ENCODE results near the gene SUSD3. TPM values are rescaled to one million over a fixed set of nuclear protein-coding genes. Genes with fewer than 3 reads are reported as not detected.
"Not testable (repeated sequence)": the region's sequence is repeated elsewhere in the genome, so short reads cannot be mapped to it uniquely, and the experiment has no call there.

Gene SUSD3
- polyA plus RNA-seq, 4 donors = 3.7 to 10.1 (median 3.8) TPM; not detected in 1

DNA sequence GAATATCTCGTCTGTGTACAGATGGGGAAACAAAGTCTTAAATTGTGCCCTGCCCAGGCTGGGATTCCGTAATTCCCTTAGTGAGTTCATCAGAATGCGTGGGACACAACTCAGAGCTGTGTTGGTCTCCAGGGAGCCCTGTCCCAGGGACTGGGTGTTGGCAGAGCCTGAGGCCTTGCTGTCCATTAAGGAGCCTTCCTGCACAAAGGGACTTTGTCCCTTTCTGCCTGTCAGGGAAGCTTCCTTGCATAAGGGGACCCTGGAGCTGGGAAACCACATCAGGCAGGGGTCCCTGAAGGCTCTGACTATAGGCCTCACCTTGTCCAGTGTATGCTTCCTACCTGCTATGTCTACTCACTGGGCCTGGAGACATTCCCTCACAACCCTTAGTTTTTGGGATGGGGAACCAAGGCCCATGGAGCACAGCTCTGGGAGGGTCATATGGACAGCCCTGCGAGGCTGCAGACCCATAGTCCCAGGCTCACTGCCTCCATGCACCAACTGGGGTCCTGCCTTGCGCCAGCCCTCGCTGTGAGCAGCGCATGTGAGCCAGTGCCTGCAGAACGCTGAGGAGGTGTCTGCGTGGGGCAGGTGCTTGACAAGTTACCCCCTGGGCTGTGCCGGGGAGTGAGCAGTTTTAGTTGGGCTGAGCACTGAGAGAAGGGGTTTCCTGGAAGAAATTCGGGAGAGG is 39.2 kb downstream of the SUSD3 start:
- peak overlapping the region in 2 of 3 donors; percentile 74 to 93 for H3K4me3 ChIP-seq (ENCODE audit: low read depth in 1 of 3, low read length in 3 of 3)
- peaks cover 10 to 45% (median 16%) of the 10 kb centered on the region in 3 donors for H3K4me1 ChIP-seq (ENCODE audit: control insufficient read depth in 3 of 3, insufficient read depth in 2 of 3, low read depth in 1 of 3, low read length in 2 of 3)
- DNase-seq (peak; percentile 69 to 74), FAIRE-seq (no peak)
- H3K9me3 ChIP-seq (ENCODE audit: control insufficient read depth in 2 of 2, insufficient read depth in 1 of 2, low read depth in 1 of 2, low read length in 1 of 2) = no peaks in the 10 kb centered on the region
- H3K36me3 ChIP-seq (ENCODE audit: control insufficient read depth in 3 of 3, insufficient read depth in 2 of 3, low read depth in 1 of 3, low read length in 3 of 3) = peaks cover 0 to 16% (median 0%) of the 10 kb centered on the region in 3 donors
- no peaks in the 10 kb centered on the region for H3K27me3 ChIP-seq (ENCODE audit: control insufficient read depth in 3 of 3, insufficient read depth in 3 of 3, low read length in 3 of 3)
- H3K27ac ChIP-seq (ENCODE audit: low read depth in 1 of 3, low read length in 2 of 3) = peak overlapping the region; percentile 60 to 85 (median 84)
- 62 to 76% (median 63%) methylated on average over 11 of the region's 11 CpGs for WGBS, 3 donors

DNA sequence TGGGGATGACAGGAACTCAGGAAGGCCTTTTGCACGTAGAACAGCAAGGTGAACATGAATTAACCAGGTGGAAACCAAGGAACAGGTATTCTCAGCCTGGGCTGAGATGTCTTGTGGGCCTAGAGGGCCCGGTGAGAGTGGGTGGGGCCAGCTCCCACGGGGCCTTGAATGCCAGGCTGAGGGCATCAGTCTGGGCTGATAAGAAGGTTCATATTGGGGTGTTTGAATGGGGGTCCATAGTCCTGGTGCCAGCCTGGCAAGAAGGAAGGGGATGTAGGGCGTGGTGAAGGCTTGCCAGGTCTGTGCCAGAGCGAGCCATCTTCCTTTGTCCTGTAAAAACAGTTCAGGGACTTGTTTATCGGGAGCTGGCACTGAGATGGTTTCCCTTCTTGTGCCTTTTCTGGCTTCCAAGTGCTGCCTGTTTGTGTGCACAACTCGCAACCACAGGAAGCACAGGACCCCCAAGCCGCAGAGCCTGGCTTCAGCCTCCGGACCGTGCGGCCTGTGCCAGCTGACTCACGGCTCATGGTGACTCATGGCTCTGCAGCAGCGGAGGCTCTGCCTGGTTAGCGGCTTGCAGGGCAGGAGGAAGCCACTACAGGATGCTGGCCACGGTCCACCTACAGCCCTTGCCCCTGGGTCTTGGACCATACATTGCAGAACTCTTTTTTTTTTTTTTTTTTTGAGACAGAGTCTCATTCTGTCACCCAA is 39.9 kb downstream of the SUSD3 start:
- peak; percentile 28 to 85 for DNase-seq
- H3K27me3 ChIP-seq (ENCODE audit: control insufficient read depth in 3 of 3, insufficient read depth in 3 of 3, low read length in 3 of 3) = no peaks in the 10 kb centered on the region
- 13 to 24% (median 22%) methylated on average over 15 of the region's 15 CpGs for WGBS, 3 donors
- peaks cover 0 to 16% (median 0%) of the 10 kb centered on the region in 3 donors for H3K36me3 ChIP-seq (ENCODE audit: control insufficient read depth in 3 of 3, insufficient read depth in 2 of 3, low read depth in 1 of 3, low read length in 3 of 3)
- no peaks in the 10 kb centered on the region for H3K9me3 ChIP-seq (ENCODE audit: control insufficient read depth in 2 of 2, insufficient read depth in 1 of 2, low read depth in 1 of 2, low read length in 1 of 2)
- H3K4me1 ChIP-seq (ENCODE audit: control insufficient read depth in 3 of 3, insufficient read depth in 2 of 3, low read depth in 1 of 3, low read length in 2 of 3) = peaks cover 10 to 37% (median 16%) of the 10 kb centered on the region in 3 donors
- H3K4me3 ChIP-seq (ENCODE audit: low read depth in 1 of 3, low read length in 3 of 3) = peak overlapping the region in 1 of 3 donors; percentile 93
- H3K27ac ChIP-seq (ENCODE audit: low read depth in 1 of 3, low read length in 2 of 3) = peak overlapping the region; percentile 5 to 84 (median 81)
- no peak for FAIRE-seq

DNA sequence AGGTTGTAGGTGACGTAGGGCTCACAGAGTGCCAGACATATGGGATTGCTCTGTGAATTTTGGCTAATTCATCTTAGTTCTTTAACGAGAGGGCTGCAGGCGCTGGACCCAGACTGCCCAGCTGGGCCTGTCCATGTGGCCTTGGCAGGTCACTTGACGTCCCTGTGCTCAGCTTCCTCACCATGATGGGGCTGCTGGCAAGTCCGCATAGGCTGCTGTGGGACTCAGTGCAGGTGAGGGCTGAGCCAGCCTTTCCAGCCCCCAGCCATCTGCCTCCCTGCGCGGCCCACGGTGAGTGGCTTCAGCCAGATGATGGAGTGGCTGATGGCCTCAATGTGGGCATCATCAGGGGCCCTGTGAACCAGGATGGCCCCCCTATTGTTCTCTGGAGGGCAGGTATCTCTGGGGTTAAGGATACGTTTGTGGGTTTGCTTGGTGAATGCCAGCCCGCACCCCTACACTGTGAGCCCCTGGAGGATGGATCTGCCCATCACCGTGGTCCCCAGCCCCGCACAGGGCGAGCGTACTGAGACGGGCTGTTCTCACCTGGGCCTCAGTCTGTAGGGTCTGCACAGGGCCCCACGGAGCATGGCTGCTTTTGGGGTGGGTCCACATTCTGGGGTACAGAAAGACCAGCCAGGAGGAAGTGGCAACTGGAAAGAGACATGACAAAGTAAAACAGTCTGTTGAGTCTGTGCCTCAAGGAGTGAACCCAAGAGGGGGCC is 41.2 kb downstream of the SUSD3 start:
- Histone ChIP-seq H3K9me3 (ENCODE audit: control insufficient read depth in 2 of 2, insufficient read depth in 1 of 2, low read depth in 1 of 2, low read length in 1 of 2) (peaks cover 0 to 2% of the 10 kb centered on the region in 2 donors), H3K4me3 (ENCODE audit: low read depth in 1 of 3, low read length in 3 of 3) (no peak overlapping the region), H3K27me3 (ENCODE audit: control insufficient read depth in 3 of 3, insufficient read depth in 3 of 3, low read length in 3 of 3) (no peaks in the 10 kb centered on the region), H3K4me1 (ENCODE audit: control insufficient read depth in 3 of 3, insufficient read depth in 2 of 3, low read depth in 1 of 3, low read length in 2 of 3) (peaks cover 10 to 25% (median 16%) of the 10 kb centered on the region in 3 donors), H3K27ac (ENCODE audit: low read depth in 1 of 3, low read length in 2 of 3) (no peak overlapping the region), H3K36me3 (ENCODE audit: control insufficient read depth in 3 of 3, insufficient read depth in 2 of 3, low read depth in 1 of 3, low read length in 3 of 3) (peaks cover 0 to 14% (median 0%) of the 10 kb centered on the region in 3 donors)
- 91 to 93% (median 93%) methylated on average over 16 of the region's 16 CpGs for WGBS, 3 donors
- DNase-seq = no peak
- FAIRE-seq = no peak

DNA sequence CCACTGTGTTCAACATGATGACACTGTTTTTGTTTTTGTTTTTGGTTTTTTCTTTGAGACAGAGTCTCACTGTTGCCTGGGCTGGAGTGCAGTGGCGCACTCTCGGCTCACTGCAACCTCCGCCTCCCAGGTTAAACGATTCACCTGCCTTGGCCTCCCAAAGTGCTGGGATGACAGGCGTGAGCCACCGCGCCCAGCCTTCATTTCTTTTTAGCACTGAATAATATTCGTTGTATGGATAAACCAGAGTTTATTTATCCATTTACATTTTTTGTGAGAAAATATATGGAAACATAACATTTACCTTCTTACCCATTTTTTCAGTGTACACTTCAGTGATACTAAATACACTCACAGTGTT is 41.8 kb downstream of the SUSD3 start:
- H3K27ac ChIP-seq (ENCODE audit: low read depth in 1 of 3, low read length in 2 of 3) = no peak overlapping the region
- no peaks in the 10 kb centered on the region for H3K27me3 ChIP-seq (ENCODE audit: control insufficient read depth in 3 of 3, insufficient read depth in 3 of 3, low read length in 3 of 3)
- no peak for FAIRE-seq
- no peak overlapping the region for H3K4me3 ChIP-seq (ENCODE audit: low read depth in 1 of 3, low read length in 3 of 3)
- DNase-seq = no peak
- H3K9me3 ChIP-seq (ENCODE audit: control insufficient read depth in 2 of 2, insufficient read depth in 1 of 2, low read depth in 1 of 2, low read length in 1 of 2) = peaks cover 0 to 2% of the 10 kb centered on the region in 2 donors
- H3K4me1 ChIP-seq (ENCODE audit: control insufficient read depth in 3 of 3, insufficient read depth in 2 of 3, low read depth in 1 of 3, low read length in 2 of 3) = peaks cover 10 to 20% (median 16%) of the 10 kb centered on the region in 3 donors
- whole genome bisulfite sequencing, 3 donors = 95 to 96% (median 95%) methylated on average over 8 of the region's 8 CpGs
- H3K36me3 ChIP-seq (ENCODE audit: control insufficient read depth in 3 of 3, insufficient read depth in 2 of 3, low read depth in 1 of 3, low read length in 3 of 3) = peaks cover 0 to 14% (median 0%) of the 10 kb centered on the region in 3 donors

DNA sequence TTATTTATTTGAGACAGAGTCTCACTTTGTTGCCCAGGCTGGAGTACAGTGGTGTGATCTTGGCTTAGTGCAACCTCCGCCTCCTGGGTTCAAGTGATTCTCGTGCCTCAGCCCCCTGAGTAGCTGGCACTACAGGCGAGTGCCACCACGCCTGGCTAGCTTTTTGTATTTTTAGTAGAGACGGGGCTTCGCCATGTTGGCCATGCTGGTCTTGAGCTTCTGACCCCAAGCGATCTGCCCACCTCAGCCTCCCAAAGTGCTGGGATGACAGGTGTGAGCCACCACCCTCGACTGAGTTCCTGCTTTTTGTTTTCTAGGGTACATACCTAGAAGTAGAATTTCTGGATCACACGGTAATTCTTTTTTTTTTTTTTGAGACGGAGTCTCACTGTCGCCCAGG is 42.6 kb downstream of the SUSD3 start:
- not testable (repeated sequence) for H3K27ac ChIP-seq (ENCODE audit: low read depth in 1 of 3, low read length in 2 of 3); H3K4me3 ChIP-seq (ENCODE audit: low read depth in 1 of 3, low read length in 3 of 3); H3K9me3 ChIP-seq (ENCODE audit: control insufficient read depth in 2 of 2, insufficient read depth in 1 of 2, low read depth in 1 of 2, low read length in 1 of 2); FAIRE-seq; H3K27me3 ChIP-seq (ENCODE audit: control insufficient read depth in 3 of 3, insufficient read depth in 3 of 3, low read length in 3 of 3); DNase-seq
- 94 to 98% (median 96%) methylated on average over 11 of the region's 11 CpGs for WGBS, 3 donors
- Histone ChIP-seq H3K36me3 (ENCODE audit: control insufficient read depth in 3 of 3, insufficient read depth in 2 of 3, low read depth in 1 of 3, low read length in 3 of 3) (peaks cover 0 to 14% (median 0%) of the 10 kb centered on the region in 3 donors), H3K4me1 (ENCODE audit: control insufficient read depth in 3 of 3, insufficient read depth in 2 of 3, low read depth in 1 of 3, low read length in 2 of 3) (peaks cover 10 to 20% (median 16%) of the 10 kb centered on the region in 3 donors)

DNA sequence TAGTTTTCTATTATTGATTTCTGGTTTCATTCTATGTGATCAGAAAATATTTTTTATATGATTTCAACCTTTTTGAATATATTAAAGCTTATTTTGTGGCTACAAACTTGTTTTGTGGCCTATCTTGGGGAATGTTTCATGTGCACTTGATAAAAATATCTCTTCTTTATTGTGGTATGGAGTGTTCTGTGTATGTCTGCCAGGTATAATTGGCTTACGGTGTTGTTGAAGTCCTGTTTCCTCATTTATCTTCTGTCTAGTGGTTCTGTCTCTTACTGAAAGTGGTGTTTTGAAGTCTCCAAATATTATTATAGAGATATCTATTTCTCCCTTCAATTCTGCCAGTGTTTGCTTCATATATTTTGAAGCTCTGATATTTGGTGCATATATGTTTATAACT is 47.1 kb downstream of the SUSD3 start:
- Histone ChIP-seq H3K9me3 (ENCODE audit: control insufficient read depth in 2 of 2, insufficient read depth in 1 of 2, low read depth in 1 of 2, low read length in 1 of 2) (peaks cover 0 to 2% of the 10 kb centered on the region in 2 donors), H3K27ac (ENCODE audit: low read depth in 1 of 3, low read length in 2 of 3) (no peak overlapping the region), H3K4me1 (ENCODE audit: control insufficient read depth in 3 of 3, insufficient read depth in 2 of 3, low read depth in 1 of 3, low read length in 2 of 3) (no peaks in the 10 kb centered on the region), H3K4me3 (ENCODE audit: low read depth in 1 of 3, low read length in 3 of 3) (no peak overlapping the region), H3K36me3 (ENCODE audit: control insufficient read depth in 3 of 3, insufficient read depth in 2 of 3, low read depth in 1 of 3, low read length in 3 of 3) (peaks cover 0 to 37% (median 5%) of the 10 kb centered on the region in 3 donors), H3K27me3 (ENCODE audit: control insufficient read depth in 3 of 3, insufficient read depth in 3 of 3, low read length in 3 of 3) (no peaks in the 10 kb centered on the region)
- 81 to 88% (median 86%) methylated on average over 1 of the region's 1 CpG for WGBS, 3 donors
- DNase-seq = no peak
- no peak for FAIRE-seq

DNA sequence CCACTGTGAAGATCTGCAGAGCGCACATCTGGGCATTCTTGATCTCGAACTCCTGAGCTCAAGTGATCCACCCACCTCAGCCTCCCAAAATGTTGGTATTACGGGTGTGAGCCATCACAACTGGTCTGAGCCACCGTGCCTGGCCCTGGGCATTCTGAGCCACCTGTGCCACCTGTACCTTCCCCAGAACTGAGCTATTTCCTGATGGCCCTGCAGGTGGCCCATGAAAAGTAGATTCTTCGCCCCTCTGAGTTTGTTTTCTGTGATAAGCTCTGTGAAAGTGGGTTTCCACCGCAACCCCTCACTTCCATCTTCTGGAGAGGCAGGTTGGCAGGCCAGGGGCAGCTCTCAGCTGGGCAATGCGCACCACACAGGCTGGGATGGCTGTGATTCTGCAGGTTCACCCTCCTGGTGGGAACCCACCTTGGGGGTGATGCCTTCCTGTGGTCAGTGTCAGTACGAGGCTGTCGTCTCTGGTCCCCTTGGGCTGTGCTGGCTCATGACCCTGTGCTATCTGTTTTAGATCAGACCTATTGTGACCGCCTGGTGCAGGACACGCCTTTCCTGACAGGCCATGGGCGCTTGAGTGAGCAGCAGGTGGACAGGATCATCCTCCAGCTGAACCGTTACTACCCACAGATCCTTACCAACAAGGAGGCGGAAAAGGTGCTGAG is 48.8 kb downstream of the SUSD3 start:
- Histone ChIP-seq H3K9me3 (ENCODE audit: control insufficient read depth in 2 of 2, insufficient read depth in 1 of 2, low read depth in 1 of 2, low read length in 1 of 2) (peaks cover 0 to 2% of the 10 kb centered on the region in 2 donors), H3K27me3 (ENCODE audit: control insufficient read depth in 3 of 3, insufficient read depth in 3 of 3, low read length in 3 of 3) (no peaks in the 10 kb centered on the region), H3K4me3 (ENCODE audit: low read depth in 1 of 3, low read length in 3 of 3) (no peak overlapping the region), H3K4me1 (ENCODE audit: control insufficient read depth in 3 of 3, insufficient read depth in 2 of 3, low read depth in 1 of 3, low read length in 2 of 3) (no peaks in the 10 kb centered on the region), H3K27ac (ENCODE audit: low read depth in 1 of 3, low read length in 2 of 3) (no peak overlapping the region), H3K36me3 (ENCODE audit: control insufficient read depth in 3 of 3, insufficient read depth in 2 of 3, low read depth in 1 of 3, low read length in 3 of 3) (peaks cover 0 to 54% (median 14%) of the 10 kb centered on the region in 3 donors)
- FAIRE-seq (no peak), DNase-seq (no peak)
- WGBS, 3 donors = 80 to 92% (median 84%) methylated on average over 14 of the region's 14 CpGs

DNA sequence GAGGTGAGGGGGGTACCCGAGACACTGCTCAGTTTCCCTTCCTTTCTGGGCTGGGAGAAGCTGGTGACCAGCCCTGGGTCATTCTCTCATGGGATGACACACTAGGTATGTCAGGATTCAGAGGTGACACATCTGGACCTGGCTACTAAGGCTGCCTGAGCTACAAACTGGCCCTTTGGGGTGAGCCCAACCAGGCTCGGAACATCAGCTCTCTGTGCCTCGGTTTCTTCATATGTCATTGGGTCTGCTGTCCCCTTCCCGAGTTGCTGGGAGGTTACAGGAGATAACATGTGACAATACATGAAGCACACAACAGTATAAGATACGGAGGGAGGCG is 49.3 kb downstream of the SUSD3 start:
- Histone ChIP-seq H3K27me3 (ENCODE audit: control insufficient read depth in 3 of 3, insufficient read depth in 3 of 3, low read length in 3 of 3) (no peaks in the 10 kb centered on the region), H3K4me3 (ENCODE audit: low read depth in 1 of 3, low read length in 3 of 3) (no peak overlapping the region), H3K4me1 (ENCODE audit: control insufficient read depth in 3 of 3, insufficient read depth in 2 of 3, low read depth in 1 of 3, low read length in 2 of 3) (no peaks in the 10 kb centered on the region), H3K9me3 (ENCODE audit: control insufficient read depth in 2 of 2, insufficient read depth in 1 of 2, low read depth in 1 of 2, low read length in 1 of 2) (peaks cover 0 to 2% of the 10 kb centered on the region in 2 donors), H3K27ac (ENCODE audit: low read depth in 1 of 3, low read length in 2 of 3) (no peak overlapping the region), H3K36me3 (ENCODE audit: control insufficient read depth in 3 of 3, insufficient read depth in 2 of 3, low read depth in 1 of 3, low read length in 3 of 3) (peaks cover 0 to 59% (median 14%) of the 10 kb centered on the region in 3 donors)
- WGBS, 3 donors = 81 to 87% (median 84%) methylated on average over 6 of the region's 6 CpGs
- DNase-seq (no peak), FAIRE-seq (no peak)
